Gastrocnemius medialis (tissue), 4 donors: Measurements from ENCODE around the gene EME2.

Source experiments
- CTCF ChIP-seq, 5 experiments: fragments of 450-650 bp in 3 of 5; fragments of 200-600 bp in 2 of 5; sonication (generic) in 2 of 5; IDR thresholded peaks in 4 of 5; conservative IDR thresholded peaks in 1 of 5; 1 replicate in 4 of 5; 2 replicates in 1 of 5; pipeline ENCODE4 v1.5.1; 2016 to 2019; ENCODE audit warnings: antibody characterized with exemption in 5 of 5, mild to moderate bottlenecking in 3 of 5, moderate library complexity in 3 of 5
- POLR2A ChIP-seq, 2 donors: fragments of 450-650 bp; IDR thresholded peaks; one replicate each; pipeline ENCODE4 v1.6.1; 2017; ENCODE audit warnings: antibody characterized with exemption in 2 of 2, mild to moderate bottlenecking in 2 of 2, moderate library complexity in 2 of 2

DNA sequence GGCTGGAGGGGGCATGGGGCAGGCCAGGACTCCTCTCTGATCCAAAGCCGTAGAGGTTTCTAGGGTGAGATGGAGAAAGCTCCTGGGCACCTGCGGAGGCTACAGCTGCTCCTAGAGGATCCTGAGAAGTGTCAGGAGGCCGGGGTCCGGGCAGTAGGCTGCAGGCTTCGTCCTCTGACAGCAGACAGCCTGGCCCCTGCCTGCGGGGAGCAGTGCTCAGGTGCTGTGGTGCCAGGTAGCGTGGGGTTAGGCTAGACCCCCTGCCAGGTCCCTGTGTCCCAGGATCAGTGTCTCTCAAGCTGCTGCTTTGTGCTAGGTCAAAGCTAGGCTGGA is 1.8 kb downstream of the EME2 start:
- TF ChIP-seq CTCF (IDR thresholded peaks at IDR 0.05 in 4 of 5, conservative IDR thresholded peaks at IDR 0.05 in 1 of 5) = no peak
- no peak for TF ChIP-seq POLR2A (IDR thresholded peaks at IDR 0.05)
